ENCODE results near the gene GOLM1. TPM values are rescaled to one million over a fixed set of nuclear protein-coding genes. Genes with fewer than 3 reads are reported as not detected.

Gene GOLM1
- total and polyA plus RNA-seq, 2 of the 13 experiments (the other 11 are each of a cell fraction or from before 2014, with no cell fraction given), result 0.20 to 0.30 TPM

DNA sequence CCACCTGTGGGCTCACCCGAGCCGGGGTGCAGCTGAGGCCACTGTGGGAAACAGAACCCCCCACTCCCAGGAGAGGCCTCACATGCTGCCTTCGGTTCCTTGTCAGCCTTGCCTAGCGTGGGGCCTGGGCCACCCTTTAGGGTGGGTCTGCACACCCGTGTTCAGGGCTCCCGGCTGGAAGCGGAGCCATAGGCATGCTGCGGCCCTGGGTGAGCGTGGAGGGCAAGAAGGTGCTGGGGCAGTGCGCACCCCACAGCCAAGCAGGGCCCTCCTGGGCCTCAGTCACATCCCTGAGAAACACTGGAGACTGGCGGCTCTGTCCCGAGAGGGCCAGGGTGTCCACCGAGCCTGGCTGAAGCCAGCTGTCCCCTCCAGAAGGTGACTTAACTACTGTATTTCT lies 41.9 kb downstream of the GOLM1 start:
- Histone ChIP-seq H4K20me1 (ENCODE audit: insufficient read depth, low read length) (0 out of 2 replicates have a peak, but pooled peaks cover 8% of the 10 kb centered on the region), H3K79me2 (ENCODE audit: insufficient read depth, low read length) (no peaks in the 10 kb centered on the region), H3K36me3 (replicated peaks in 1 of 2; ENCODE audit: control insufficient read depth in 1 of 2, insufficient read depth in 2 of 2, low read length in 2 of 2) (no peaks in the 10 kb centered on the region), H3K27ac (ENCODE audit: extremely low read length, insufficient read depth, low read length) (no peak overlapping the region), H3K27me3 (ENCODE audit: control insufficient read depth in 1 of 2, insufficient read depth in 2 of 2, low read length in 2 of 2) (peaks cover 6 to 24% of the 10 kb centered on the region in 2 experiments; a peak in 4 of 5 replicates), H3K9me3 (ENCODE audit: low read length) (no peaks in the 10 kb centered on the region), H2AFZ (ENCODE audit: low read length) (no peak overlapping the region), H3K4me3 (replicated peaks in 1 of 3; ENCODE audit: insufficient read depth in 1 of 3, low read depth in 2 of 3, low read length in 3 of 3) (no peak overlapping the region), H3K4me1 (ENCODE audit: insufficient read depth, low read length) (peaks cover 6% of the 10 kb centered on the region; the same call in 1 of the 2 replicates), H3K9ac (ENCODE audit: insufficient read depth, low read depth, low read length) (no peak overlapping the region), H3K4me2 (ENCODE audit: low read depth, low read length) (no peak overlapping the region)
- intact Hi-C loops (cut with micrococcal nuclease; ENCODE audit: unreplicated experiment) (no loop called here), in situ Hi-C loops (cut with HindIII; ENCODE audit: extremely low pct_ligation_motif_present, low pct_unique_long_range_greater_than_20kb) (no loop called here)
- no peak for TF ChIP-seq MLX (CRISPR knock-in tag; IDR thresholded peaks at IDR 0.05)
- no peak for TF ChIP-seq ZEB1 (IDR thresholded peaks at IDR 0.05; ENCODE audit: insufficient replicate concordance, low read depth)
- no peak for TF ChIP-seq ZNF879 (CRISPR knock-in tag; IDR thresholded peaks at IDR 0.05)
- no peak for TF ChIP-seq SATB2 (CRISPR knock-in tag; IDR thresholded peaks at IDR 0.05)
- TF ChIP-seq, protein P1, sequence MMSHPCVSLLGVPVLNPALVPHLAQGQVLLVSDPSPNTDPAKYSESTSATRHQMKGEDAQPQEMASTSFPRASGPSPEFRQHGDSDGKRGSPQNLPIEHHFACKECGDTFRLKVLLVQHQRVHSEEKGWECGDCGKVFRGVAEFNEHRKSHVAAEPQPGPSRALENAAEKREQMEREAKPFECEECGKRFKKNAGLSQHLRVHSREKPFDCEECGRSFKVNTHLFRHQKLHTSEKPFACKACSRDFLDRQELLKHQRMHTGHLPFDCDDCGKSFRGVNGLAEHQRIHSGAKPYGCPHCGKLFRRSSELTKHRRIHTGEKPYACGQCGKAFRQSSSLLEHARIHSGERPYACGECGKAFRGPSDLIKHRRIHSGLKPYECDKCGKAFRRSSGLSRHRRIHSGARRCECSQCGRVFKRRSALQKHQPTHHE (CRISPR knock-in tag; IDR thresholded peaks at IDR 0.05; ENCODE audit: borderline replicate concordance), result no peak
- TF ChIP-seq MBNL3 (CRISPR knock-in tag; conservative IDR thresholded peaks at IDR 0.05), result no peak
- TF ChIP-seq GATA4 (IDR thresholded peaks at IDR 0.05; ENCODE audit: borderline replicate concordance, low read depth), result no peak
- no peak for TF ChIP-seq SCMH1 (CRISPR knock-in tag; IDR thresholded peaks at IDR 0.05; ENCODE audit: borderline replicate concordance)
- FAIRE-seq (no peak), ATAC-seq (no peak; the same call in 2 of the 3 replicates), DNase-seq (ENCODE audit: low spot score) (no peak)
- BruUV-seq (replicated peaks), result no TSS peak
- ChIA-PET POLR2A (no interaction called here), CTCF (ENCODE audit: low intra/inter-chr PET ratio, low total read pairs) (no interaction called here)
- WGBS (ENCODE audit: low lambda C conversion rate), result 24% methylated on average over 5 of the region's 13 CpGs
